ENCODE data around the gene PRAMEF5. TPM values are rescaled to one million over a fixed set of nuclear protein-coding genes. Genes with fewer than 3 reads are reported as not detected.
"Not testable (repeated sequence)": the region's sequence is repeated elsewhere in the genome, so short reads cannot be mapped to it uniquely, and the experiment has no call there.

PRAMEF5 gene

DNA sequence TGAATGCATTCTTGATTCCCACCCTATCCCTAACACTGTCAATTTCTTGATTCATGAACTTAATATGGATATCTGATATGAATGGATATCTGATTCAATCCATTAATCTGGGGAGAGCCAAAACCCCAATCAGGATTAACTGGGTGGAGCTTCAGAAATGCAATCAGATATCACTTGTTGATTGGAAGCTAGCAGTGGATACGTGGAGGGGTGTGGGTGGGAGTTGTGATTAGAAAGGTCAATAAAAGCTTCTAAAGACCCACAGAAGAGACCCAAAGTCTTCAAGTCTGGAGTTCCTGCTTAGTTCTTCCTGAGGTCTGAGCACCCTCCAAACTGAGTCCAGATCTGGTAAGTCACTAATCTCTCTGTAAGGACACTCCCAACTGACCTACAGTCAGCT lies 49.2 kb downstream of the PRAMEF5 start, which contains the start of gene PRAMEF33:
PRAMEF33 (plus strand) TSS at position 301 of the 400 bp plus-strand sequence. CDS start 2,416 bp downstream, outside the sequence.
- whole genome bisulfite sequencing, 2 donors (ENCODE audit: extremely low coverage in 2 of 2, insufficient read length in 2 of 2, insufficient replicate concordance in 1 of 2) = no CpG with 5 or more reads among the region's 1 CpG
- H3K27me3 ChIP-seq (ENCODE audit: control insufficient read depth in 3 of 3, insufficient read depth in 3 of 3, low read depth in 1 of 3, low read length in 3 of 3); H3K27ac ChIP-seq (replicated peaks; ENCODE audit: low read length); H3K14ac ChIP-seq (ENCODE audit: low read length); H2BK12ac ChIP-seq (ENCODE audit: low read length); H3K9ac ChIP-seq (ENCODE audit: low read depth, low read length, poor library complexity); H2BK120ac ChIP-seq (ENCODE audit: low read depth, low read length); H3K4me2 ChIP-seq (ENCODE audit: insufficient read depth, low read length, poor library complexity, severe bottlenecking); H3K36me3 ChIP-seq (replicated peaks in 1 of 2; ENCODE audit: control insufficient read depth in 2 of 2, insufficient read depth in 2 of 2, low read length in 2 of 2); H2BK5ac ChIP-seq (ENCODE audit: low read length); H3K9me3 ChIP-seq (replicated peaks in 1 of 2; ENCODE audit: control insufficient read depth in 2 of 2, insufficient read depth in 1 of 2, low read depth in 1 of 2, low read length in 2 of 2); DNase-seq (ENCODE audit: low spot score); H3K18ac ChIP-seq (ENCODE audit: low read length); H2AFZ ChIP-seq (ENCODE audit: low read length); H3K4me1 ChIP-seq (ENCODE audit: control insufficient read depth in 2 of 2, insufficient read depth in 1 of 2, low read depth in 1 of 2, low read length in 2 of 2); H3K23ac ChIP-seq (ENCODE audit: low read depth, low read length, poor library complexity); H4K91ac ChIP-seq (ENCODE audit: low read depth, low read length, poor library complexity); H3K4ac ChIP-seq (ENCODE audit: low read length); H4K8ac ChIP-seq (ENCODE audit: low read depth, low read length); H2AK5ac ChIP-seq (ENCODE audit: low read depth, low read length); H3K4me3 ChIP-seq (ENCODE audit: low read length in 2 of 2); H2BK15ac ChIP-seq (ENCODE audit: low read length); H3K79me1 ChIP-seq (ENCODE audit: low read depth, low read length): not testable (repeated sequence)

Small RNAs within 50 kb of the gene (small RNA-seq; reads per million reads assigned to genes)
- not detected for gene RNU6-771P (ENCODE audit: insufficient read depth)

Data from neuronal stem cell (in vitro differentiated cells).